Measurements from ENCODE around the gene UBAP1L.

DNA sequence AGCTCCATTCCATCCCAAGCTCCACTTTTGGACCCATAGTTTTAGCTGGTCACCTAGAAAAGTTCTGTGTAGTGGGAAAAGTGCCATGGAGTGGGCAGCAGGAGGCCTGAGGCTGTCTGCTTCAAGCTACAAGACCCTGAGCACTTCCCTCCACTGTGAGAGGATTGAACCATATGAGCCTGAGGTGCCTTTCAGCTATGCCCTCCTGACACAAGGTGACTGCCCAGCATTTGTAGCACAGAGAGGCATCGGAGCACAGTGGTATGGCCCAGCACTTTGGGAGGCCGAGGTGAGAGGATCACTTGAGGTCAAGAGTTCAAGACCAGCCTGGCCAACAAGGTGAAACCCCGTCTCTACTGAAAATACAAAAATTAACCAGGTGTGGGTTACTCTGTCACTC lies 42.4 kb downstream of the UBAP1L start:
- no peak for TF ChIP-seq EGR1 (IDR thresholded peaks at IDR 0.05)
- TF ChIP-seq CEBPB (IDR thresholded peaks at IDR 0.05) = no peak
- TF ChIP-seq, protein P1, sequence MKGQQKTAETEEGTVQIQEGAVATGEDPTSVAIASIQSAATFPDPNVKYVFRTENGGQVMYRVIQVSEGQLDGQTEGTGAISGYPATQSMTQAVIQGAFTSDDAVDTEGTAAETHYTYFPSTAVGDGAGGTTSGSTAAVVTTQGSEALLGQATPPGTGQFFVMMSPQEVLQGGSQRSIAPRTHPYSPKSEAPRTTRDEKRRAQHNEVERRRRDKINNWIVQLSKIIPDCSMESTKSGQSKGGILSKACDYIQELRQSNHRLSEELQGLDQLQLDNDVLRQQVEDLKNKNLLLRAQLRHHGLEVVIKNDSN (IDR thresholded peaks at IDR 0.05) = no peak
- no peak for TF ChIP-seq YY1 (IDR thresholded peaks at IDR 0.05; ENCODE audit: low read depth)
- no peak for TF ChIP-seq RAD21 (IDR thresholded peaks at IDR 0.05; ENCODE audit: low read depth)
- TF ChIP-seq, protein P2, sequence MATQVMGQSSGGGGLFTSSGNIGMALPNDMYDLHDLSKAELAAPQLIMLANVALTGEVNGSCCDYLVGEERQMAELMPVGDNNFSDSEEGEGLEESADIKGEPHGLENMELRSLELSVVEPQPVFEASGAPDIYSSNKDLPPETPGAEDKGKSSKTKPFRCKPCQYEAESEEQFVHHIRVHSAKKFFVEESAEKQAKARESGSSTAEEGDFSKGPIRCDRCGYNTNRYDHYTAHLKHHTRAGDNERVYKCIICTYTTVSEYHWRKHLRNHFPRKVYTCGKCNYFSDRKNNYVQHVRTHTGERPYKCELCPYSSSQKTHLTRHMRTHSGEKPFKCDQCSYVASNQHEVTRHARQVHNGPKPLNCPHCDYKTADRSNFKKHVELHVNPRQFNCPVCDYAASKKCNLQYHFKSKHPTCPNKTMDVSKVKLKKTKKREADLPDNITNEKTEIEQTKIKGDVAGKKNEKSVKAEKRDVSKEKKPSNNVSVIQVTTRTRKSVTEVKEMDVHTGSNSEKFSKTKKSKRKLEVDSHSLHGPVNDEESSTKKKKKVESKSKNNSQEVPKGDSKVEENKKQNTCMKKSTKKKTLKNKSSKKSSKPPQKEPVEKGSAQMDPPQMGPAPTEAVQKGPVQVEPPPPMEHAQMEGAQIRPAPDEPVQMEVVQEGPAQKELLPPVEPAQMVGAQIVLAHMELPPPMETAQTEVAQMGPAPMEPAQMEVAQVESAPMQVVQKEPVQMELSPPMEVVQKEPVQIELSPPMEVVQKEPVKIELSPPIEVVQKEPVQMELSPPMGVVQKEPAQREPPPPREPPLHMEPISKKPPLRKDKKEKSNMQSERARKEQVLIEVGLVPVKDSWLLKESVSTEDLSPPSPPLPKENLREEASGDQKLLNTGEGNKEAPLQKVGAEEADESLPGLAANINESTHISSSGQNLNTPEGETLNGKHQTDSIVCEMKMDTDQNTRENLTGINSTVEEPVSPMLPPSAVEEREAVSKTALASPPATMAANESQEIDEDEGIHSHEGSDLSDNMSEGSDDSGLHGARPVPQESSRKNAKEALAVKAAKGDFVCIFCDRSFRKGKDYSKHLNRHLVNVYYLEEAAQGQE (IDR thresholded peaks at IDR 0.05; ENCODE audit: low read depth) = no peak
- TF ChIP-seq EP300 (IDR thresholded peaks at IDR 0.05; ENCODE audit: borderline replicate concordance) = no peak
- no peak for TF ChIP-seq TAF1 (IDR thresholded peaks at IDR 0.05; ENCODE audit: low read depth)
- TF ChIP-seq, protein P3, sequence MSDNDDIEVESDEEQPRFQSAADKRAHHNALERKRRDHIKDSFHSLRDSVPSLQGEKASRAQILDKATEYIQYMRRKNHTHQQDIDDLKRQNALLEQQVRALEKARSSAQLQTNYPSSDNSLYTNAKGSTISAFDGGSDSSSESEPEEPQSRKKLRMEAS (IDR thresholded peaks at IDR 0.05) = no peak
- no peak for TF ChIP-seq TCF12 (IDR thresholded peaks at IDR 0.05; ENCODE audit: low read depth)
- TF ChIP-seq CREB1 (IDR thresholded peaks at IDR 0.05; ENCODE audit: low read depth) = no peak
- TF ChIP-seq FOXM1 (IDR thresholded peaks at IDR 0.05; ENCODE audit: borderline replicate concordance, low read depth) = no peak
- TF ChIP-seq TEAD4 (IDR thresholded peaks at IDR 0.05) = no peak
- TF ChIP-seq NFIC (IDR thresholded peaks at IDR 0.05) = no peak
